ENCODE results near the gene LCP1.
"Not testable (repeated sequence)": the region's sequence is repeated elsewhere in the genome, so short reads cannot be mapped to it uniquely, and the experiment has no call there.

LCP1 gene

GRCh38 chr13:46181840-46182490, at the start of gene LCP1:
Gene LCP1 (minus strand): TSS chr13:46182177. CDS start chr13:46159662, 22,515 bp downstream.
- no peak for DNase-seq

GRCh38 chr13:46229251-46229650, 47.3 kb upstream of the LCP1 start:
- no peak for DNase-seq

GRCh38 chr13:46220234-46220633, 38.3 kb upstream of the LCP1 start:
- DNase-seq, result not testable (repeated sequence)

- not testable (repeated sequence) for DNase-seq
These were observed 32.8 kb upstream of the LCP1 start for GRCh38 chr13:46214741-46215140.

GRCh38 chr13:46213242-46213641, 31.3 kb upstream of the LCP1 start:
- DNase-seq, result no peak

GRCh38 chr13:46211483-46212351, 29.7 kb upstream of the LCP1 start, which contains the start of gene LRRC63:
Gene LRRC63 (plus strand): TSS chr13:46211928. CDS start chr13:46213035, 1,107 bp downstream.
- no peak for DNase-seq

- DNase-seq, result no peak
These were observed 29.1 kb upstream of the LCP1 start for GRCh38 chr13:46211116-46211482.

GRCh38 chr13:46210362-46211083, 28.5 kb upstream of the LCP1 start:
- DNase-seq, result no peak

- DNase-seq, result no peak
These were observed 25.9 kb upstream of the LCP1 start for GRCh38 chr13:46207828-46208227.

GRCh38 chr13:46206143-46206542, 24.2 kb upstream of the LCP1 start:
- DNase-seq, result no peak

- DNase-seq, result no peak
These were observed 21.0 kb upstream of the LCP1 start for GRCh38 chr13:46202966-46203365.

GRCh38 chr13:46202188-46202795, 20.3 kb upstream of the LCP1 start:
- DNase-seq, result no peak

- DNase-seq, result no peak
These were observed 16.8 kb upstream of the LCP1 start for GRCh38 chr13:46198696-46199193.

- DNase-seq, result no peak
These were observed 15.5 kb upstream of the LCP1 start for GRCh38 chr13:46197299-46198048.

GRCh38 chr13:46195016-46195415, 13.0 kb upstream of the LCP1 start:
- no peak for DNase-seq

- no peak for DNase-seq
These were observed 10.4 kb upstream of the LCP1 start for GRCh38 chr13:46192412-46192811.

GRCh38 chr13:46185634-46186033, 3.7 kb upstream of the LCP1 start:
- no peak for DNase-seq

GRCh38 chr13:46184277-46184699, 2.3 kb upstream of the LCP1 start:
- no peak for DNase-seq

- no peak for DNase-seq
These were observed 1.3 kb upstream of the LCP1 start for GRCh38 chr13:46183018-46183946.

- DNase-seq, result no peak
These were observed 507 bp upstream of the LCP1 start for GRCh38 chr13:46182491-46182877.

GRCh38 chr13:46181377-46181839, 569 bp downstream of the LCP1 start:
- no peak for DNase-seq
